MM.1S (cell line): ENCODE results near the gene OAS3.

ENCODE experiments used
- DNase-seq: peaks from one replicate; pipeline ENCODE4 v3.0.0-alpha.2; 2015
- H2AFZ ChIP-seq: fragments of 300-600 bp; sonication (generic); 2 replicates; pipeline ENCODE4 v1.6.0; 2016; ENCODE audit warnings: antibody characterized with exemption, low read length
- H3F3A ChIP-seq: fragments of 300-600 bp; sonication (generic); 2 replicates; pipeline ENCODE4 v1.6.1; 2016; ENCODE audit warnings: mild to moderate bottlenecking, antibody characterized with exemption, low read length, moderate library complexity, mixed read lengths; ENCODE audit not compliant: insufficient read depth
- H3K27ac ChIP-seq: fragments of 300-600 bp; sonication (generic); 2 replicates; pipeline ENCODE4 v1.5.1; 2016; ENCODE audit warnings: mild to moderate bottlenecking, low read length
- H3K27me3 ChIP-seq: fragments of 300-600 bp; sonication (generic); replicated peaks from 2 replicates; pipeline ENCODE4 v1.6.0; 2016; ENCODE audit warnings: low read length; ENCODE audit not compliant: insufficient read depth
- H3K36me3 ChIP-seq: fragments of 300-600 bp; sonication (generic); replicated peaks from 2 replicates; pipeline ENCODE4 v1.6.1; 2016; ENCODE audit warnings: mild to moderate bottlenecking, low read length, mixed read lengths; ENCODE audit not compliant: insufficient read depth
- H3K4me1 ChIP-seq: fragments of 300-600 bp; sonication (generic); 2 replicates; pipeline ENCODE4 v1.6.1; 2016; ENCODE audit warnings: low read length, mixed read lengths
- H3K4me2 ChIP-seq: fragments of 300-600 bp; sonication (generic); 2 replicates; pipeline ENCODE4 v1.6.0; 2016; ENCODE audit warnings: low read depth, low read length
- H3K4me3 ChIP-seq: fragments of 300-600 bp; sonication (generic); 2 replicates; pipeline ENCODE4 v1.5.1; 2016; ENCODE audit warnings: low read length, mixed read lengths
- H3K79me2 ChIP-seq: fragments of 300-600 bp; sonication (generic); 2 replicates; pipeline ENCODE4 v1.6.1; 2016; ENCODE audit warnings: mixed run types, low read length, mixed read lengths
- H3K9ac ChIP-seq: fragments of 300-600 bp; sonication (generic); 2 replicates; pipeline ENCODE4 v1.6.1; 2016; ENCODE audit warnings: low read length, mixed read lengths
- H3K9me2 ChIP-seq: fragments of 300-600 bp; sonication (generic); replicated peaks from 2 replicates; pipeline ENCODE4 v1.6.1; 2016; ENCODE audit warnings: mild to moderate bottlenecking, low read length, mixed read lengths; ENCODE audit not compliant: insufficient read depth
- H3K9me3 ChIP-seq: fragments of 300-600 bp; sonication (generic); replicated peaks from 2 replicates; pipeline ENCODE4 v1.6.1; 2016; ENCODE audit warnings: mild to moderate bottlenecking, low read length, mixed read lengths; ENCODE audit not compliant: insufficient read depth
- H4K20me1 ChIP-seq: fragments of 300-600 bp; sonication (generic); 2 replicates; pipeline ENCODE4 v1.6.1; 2016; ENCODE audit warnings: mild to moderate bottlenecking, low read length, moderate library complexity, mixed read lengths; ENCODE audit not compliant: insufficient read depth
- EZH2 ChIP-seq: fragments of 300-600 bp; sonication (generic); optimal IDR thresholded peaks from 2 replicates; pipeline ENCODE3; 2017; ENCODE audit warnings: low read depth, mild to moderate bottlenecking, antibody characterized with exemption, low read length, mixed read lengths
- EZH2phosphoT487 ChIP-seq: fragments of 300-600 bp; sonication (generic); IDR thresholded peaks from 2 replicates; pipeline ENCODE4 v1.6.1; 2018; ENCODE audit warnings: antibody characterized with exemption, low read length
- TF ChIP-seq, protein P1 (sequence below): fragments of 300-600 bp; sonication (generic); IDR thresholded peaks from 2 replicates; pipeline ENCODE4 v1.5.1; 2016; ENCODE audit warnings: antibody characterized with exemption, low read length, mixed read lengths

The OAS3 gene

GRCh38 chr12:112894128-112894527 lies 44.1 kb upstream of the OAS3 start:
- Histone ChIP-seq H4K20me1 (no peaks in the 10 kb centered on the region), H3K4me3 (no peak overlapping the region), H3K9me2 (no peaks in the 10 kb centered on the region), H2AFZ (no peak overlapping the region), H3K4me1 (no peaks in the 10 kb centered on the region), H3K4me2 (no peak overlapping the region), H3K27ac (no peak overlapping the region), H3K9ac (no peak overlapping the region), H3K36me3 (no peaks in the 10 kb centered on the region), H3K9me3 (no peaks in the 10 kb centered on the region), H3K27me3 (no peaks in the 10 kb centered on the region), H3K79me2 (no peaks in the 10 kb centered on the region), H3F3A (peaks cover 7% of the 10 kb centered on the region; the same call in 1 of the 2 replicates)
- TF ChIP-seq, protein P1, sequence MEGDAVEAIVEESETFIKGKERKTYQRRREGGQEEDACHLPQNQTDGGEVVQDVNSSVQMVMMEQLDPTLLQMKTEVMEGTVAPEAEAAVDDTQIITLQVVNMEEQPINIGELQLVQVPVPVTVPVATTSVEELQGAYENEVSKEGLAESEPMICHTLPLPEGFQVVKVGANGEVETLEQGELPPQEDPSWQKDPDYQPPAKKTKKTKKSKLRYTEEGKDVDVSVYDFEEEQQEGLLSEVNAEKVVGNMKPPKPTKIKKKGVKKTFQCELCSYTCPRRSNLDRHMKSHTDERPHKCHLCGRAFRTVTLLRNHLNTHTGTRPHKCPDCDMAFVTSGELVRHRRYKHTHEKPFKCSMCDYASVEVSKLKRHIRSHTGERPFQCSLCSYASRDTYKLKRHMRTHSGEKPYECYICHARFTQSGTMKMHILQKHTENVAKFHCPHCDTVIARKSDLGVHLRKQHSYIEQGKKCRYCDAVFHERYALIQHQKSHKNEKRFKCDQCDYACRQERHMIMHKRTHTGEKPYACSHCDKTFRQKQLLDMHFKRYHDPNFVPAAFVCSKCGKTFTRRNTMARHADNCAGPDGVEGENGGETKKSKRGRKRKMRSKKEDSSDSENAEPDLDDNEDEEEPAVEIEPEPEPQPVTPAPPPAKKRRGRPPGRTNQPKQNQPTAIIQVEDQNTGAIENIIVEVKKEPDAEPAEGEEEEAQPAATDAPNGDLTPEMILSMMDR: no peak
- no peak for TF ChIP-seq EZH2phosphoT487
- no peak for TF ChIP-seq EZH2
- DNase-seq: peak; percentile 25

- no peak for DNase-seq
- Histone ChIP-seq H2AFZ (no peak overlapping the region), H4K20me1 (no peaks in the 10 kb centered on the region), H3K9me3 (no peaks in the 10 kb centered on the region), H3K4me2 (no peak overlapping the region), H3K4me3 (no peak overlapping the region), H3K9ac (no peak overlapping the region), H3K9me2 (no peaks in the 10 kb centered on the region), H3K27me3 (no peaks in the 10 kb centered on the region), H3K36me3 (no peaks in the 10 kb centered on the region), H3K79me2 (no peaks in the 10 kb centered on the region), H3K4me1 (no peaks in the 10 kb centered on the region), H3F3A (peaks cover 7% of the 10 kb centered on the region; the same call in 1 of the 2 replicates), H3K27ac (no peak overlapping the region)
- no peak for TF ChIP-seq EZH2phosphoT487
- TF ChIP-seq EZH2: no peak
- TF ChIP-seq, protein P1: no peak
These were observed 39.9 kb upstream of the OAS3 start for GRCh38 chr12:112898380-112898779.

DNA sequence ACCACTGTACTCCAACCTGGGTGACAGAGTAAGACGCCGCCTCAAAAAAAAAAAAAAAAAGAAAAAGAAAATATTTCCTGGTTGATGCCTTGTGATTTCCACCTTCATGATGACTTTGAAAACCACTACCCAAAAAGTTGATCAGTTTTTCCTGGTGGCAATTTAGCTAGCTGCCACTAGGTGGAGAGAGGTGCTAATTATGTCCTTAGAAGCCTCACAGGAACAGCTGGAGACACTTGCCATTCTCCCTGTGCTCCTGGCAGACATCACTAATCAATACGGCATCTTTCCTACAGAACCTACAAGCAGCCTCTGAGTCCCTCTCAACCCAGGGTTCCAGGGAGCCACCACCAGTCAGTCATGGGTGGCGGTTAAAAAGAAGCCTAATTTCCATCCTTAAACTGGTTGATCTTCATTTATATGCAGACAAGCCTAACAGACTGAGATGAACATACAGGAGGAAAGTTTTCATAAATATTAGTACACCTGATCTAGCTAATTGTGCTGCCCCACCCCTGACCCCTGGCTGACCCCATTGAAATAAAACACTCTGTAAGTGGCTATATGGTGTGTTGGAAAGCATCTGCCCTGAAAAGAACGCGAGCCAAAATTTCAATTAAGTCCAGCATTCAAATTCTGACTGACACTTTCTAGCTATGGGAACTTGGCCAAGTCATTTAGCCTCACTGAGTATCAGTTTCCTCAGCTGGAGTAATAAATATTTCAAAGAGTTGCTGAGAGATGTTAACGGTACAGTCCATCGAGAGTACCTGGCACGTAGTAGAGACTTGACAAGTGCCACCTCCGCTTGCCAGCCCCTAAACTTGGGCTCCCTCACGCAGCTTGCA lies 37.8 kb upstream of the OAS3 start:
- no peak overlapping the region for H3K4me3 ChIP-seq
- no peak overlapping the region for H3K9ac ChIP-seq
- H3K4me2 ChIP-seq: no peak overlapping the region
- H3F3A ChIP-seq: no peaks in the 10 kb centered on the region
- H3K36me3 ChIP-seq: no peaks in the 10 kb centered on the region
- no peaks in the 10 kb centered on the region for H3K79me2 ChIP-seq
- no peak overlapping the region for H3K27ac ChIP-seq
- no peaks in the 10 kb centered on the region for H3K9me2 ChIP-seq
- H3K9me3 ChIP-seq: no peaks in the 10 kb centered on the region
- H2AFZ ChIP-seq: no peak overlapping the region
- DNase-seq: peak; percentile 48
- H3K4me1 ChIP-seq: no peaks in the 10 kb centered on the region; the same call in 1 of the 2 replicates
- no peaks in the 10 kb centered on the region for H4K20me1 ChIP-seq
- TF ChIP-seq EZH2phosphoT487: no peak
- no peak for TF ChIP-seq EZH2
- TF ChIP-seq, protein P1: peak; percentile 55
- H3K27me3 ChIP-seq: no peaks in the 10 kb centered on the region
